DND-41 (cell line): ENCODE data around the gene SOS1.

ENCODE experiments used
- ATAC-seq: fragments of 200-7000 bp; cut with Tn5 transposase; 3 replicates; pipeline ENCODE4 v1.9.1; 2021; ENCODE audit warnings: low read depth; ENCODE audit not compliant: insufficient read depth
- DNase-seq: peaks from one replicate; pipeline ENCODE4 v3.0.0-alpha.2; 2020
- H2AFZ ChIP-seq: 2 replicates; pipeline ENCODE4 v1.6.0; 2012; ENCODE audit warnings: low read depth, low read length
- H3K27ac ChIP-seq: 2 replicates; pipeline ENCODE4 v1.5.1; 2012; ENCODE audit warnings: low read length, inconsistent platforms
- H3K27me3 ChIP-seq: fragments of 200-600 bp; sonication (generic); 2 replicates; pipeline ENCODE4 v1.6.0; 2012; ENCODE audit warnings: low read length, mild to moderate bottlenecking, inconsistent platforms; ENCODE audit not compliant: insufficient read depth, poor library complexity
- H3K36me3 ChIP-seq: 2 replicates; pipeline ENCODE4 v1.5.1; 2012; ENCODE audit warnings: low read length, inconsistent platforms; ENCODE audit not compliant: insufficient read depth
- H3K4me1 ChIP-seq: 2 replicates; pipeline ENCODE4 v1.5.1; 2012; ENCODE audit warnings: mild to moderate bottlenecking, low read length; ENCODE audit not compliant: insufficient read depth
- H3K4me2 ChIP-seq: 2 replicates; pipeline ENCODE4 v1.6.0; 2012; ENCODE audit warnings: mild to moderate bottlenecking, moderate library complexity, low read length, inconsistent platforms; ENCODE audit not compliant: insufficient read depth
- H3K4me3 ChIP-seq, 2 experiments: fragments of 200-600 bp in 1 of 2; shearing (Covaris generic) in 1 of 2; 2 replicates each; pipeline ENCODE4 v1.5.1; 2012 to 2016; ENCODE audit warnings: inconsistent platforms in 2 of 2, low read length in 2 of 2, mild to moderate bottlenecking in 2 of 2, low read depth in 1 of 2, moderate library complexity in 1 of 2
- H3K79me2 ChIP-seq: 2 replicates; pipeline ENCODE4 v1.6.0; 2012; ENCODE audit warnings: low read length, inconsistent platforms; ENCODE audit not compliant: insufficient read depth
- H3K9ac ChIP-seq: 2 replicates; pipeline ENCODE4 v1.6.0; 2012; ENCODE audit warnings: low read depth, mild to moderate bottlenecking, inconsistent platforms, low read length, moderate library complexity
- H3K9me3 ChIP-seq: 2 replicates; pipeline ENCODE4 v1.5.1; 2012; ENCODE audit warnings: low read length, moderate library complexity, mild to moderate bottlenecking, inconsistent platforms; ENCODE audit not compliant: insufficient read depth, severe bottlenecking
- H4K20me1 ChIP-seq: 2 replicates; pipeline ENCODE4 v1.6.0; 2012; ENCODE audit warnings: low read length; ENCODE audit not compliant: insufficient read depth
- EZH2 ChIP-seq: IDR thresholded peaks from 3 replicates; pipeline ENCODE4 v1.6.1; 2012; ENCODE audit warnings: borderline replicate concordance, low read depth, mild to moderate bottlenecking, moderate library complexity, low read length, inconsistent platforms; ENCODE audit not compliant: severe bottlenecking
- TF ChIP-seq, protein P1 (sequence below): IDR thresholded peaks from 2 replicates; pipeline ENCODE4 v1.5.1; 2012; ENCODE audit warnings: borderline replicate concordance, low read length, moderate library complexity, mild to moderate bottlenecking; ENCODE audit not compliant: poor library complexity, severe bottlenecking; ENCODE audit errors: extremely low read depth

Gene SOS1

DNA sequence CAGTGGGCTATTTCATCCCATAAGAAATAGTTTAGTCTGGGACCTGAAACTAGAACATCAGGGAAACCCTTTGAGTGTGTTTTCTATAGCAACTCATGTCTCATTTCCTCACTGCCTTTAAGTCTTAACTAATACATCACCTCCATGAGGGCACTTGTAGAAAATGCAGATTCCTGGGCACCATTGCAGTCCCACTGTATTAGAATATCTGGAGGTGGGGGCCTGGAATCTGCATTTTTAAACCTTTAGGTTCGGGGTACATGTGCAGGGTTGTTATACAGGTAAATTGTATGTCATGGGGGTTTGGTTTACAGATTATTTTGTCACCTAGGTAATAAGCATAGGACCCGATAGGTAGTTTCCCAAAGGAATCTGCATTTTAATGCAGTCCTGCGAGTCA, 143.8 kb downstream of the SOS1 start:
- DNase-seq (no peak), ATAC-seq (no peak)
- H3K27ac ChIP-seq: no peak overlapping the region
- no peaks in the 10 kb centered on the region for H3K4me1 ChIP-seq
- TF ChIP-seq, protein P1, sequence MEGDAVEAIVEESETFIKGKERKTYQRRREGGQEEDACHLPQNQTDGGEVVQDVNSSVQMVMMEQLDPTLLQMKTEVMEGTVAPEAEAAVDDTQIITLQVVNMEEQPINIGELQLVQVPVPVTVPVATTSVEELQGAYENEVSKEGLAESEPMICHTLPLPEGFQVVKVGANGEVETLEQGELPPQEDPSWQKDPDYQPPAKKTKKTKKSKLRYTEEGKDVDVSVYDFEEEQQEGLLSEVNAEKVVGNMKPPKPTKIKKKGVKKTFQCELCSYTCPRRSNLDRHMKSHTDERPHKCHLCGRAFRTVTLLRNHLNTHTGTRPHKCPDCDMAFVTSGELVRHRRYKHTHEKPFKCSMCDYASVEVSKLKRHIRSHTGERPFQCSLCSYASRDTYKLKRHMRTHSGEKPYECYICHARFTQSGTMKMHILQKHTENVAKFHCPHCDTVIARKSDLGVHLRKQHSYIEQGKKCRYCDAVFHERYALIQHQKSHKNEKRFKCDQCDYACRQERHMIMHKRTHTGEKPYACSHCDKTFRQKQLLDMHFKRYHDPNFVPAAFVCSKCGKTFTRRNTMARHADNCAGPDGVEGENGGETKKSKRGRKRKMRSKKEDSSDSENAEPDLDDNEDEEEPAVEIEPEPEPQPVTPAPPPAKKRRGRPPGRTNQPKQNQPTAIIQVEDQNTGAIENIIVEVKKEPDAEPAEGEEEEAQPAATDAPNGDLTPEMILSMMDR: no peak
- no peak for TF ChIP-seq EZH2
- H3K4me2 ChIP-seq: no peak overlapping the region
- no peaks in the 10 kb centered on the region for H4K20me1 ChIP-seq
- no peaks in the 10 kb centered on the region for H3K9me3 ChIP-seq
- H3K4me3 ChIP-seq: no peak overlapping the region
- H2AFZ ChIP-seq: no peak overlapping the region
- no peaks in the 10 kb centered on the region for H3K79me2 ChIP-seq
- H3K36me3 ChIP-seq: no peaks in the 10 kb centered on the region
- H3K9ac ChIP-seq: no peak overlapping the region
- H3K27me3 ChIP-seq: no peaks in the 10 kb centered on the region

DNA sequence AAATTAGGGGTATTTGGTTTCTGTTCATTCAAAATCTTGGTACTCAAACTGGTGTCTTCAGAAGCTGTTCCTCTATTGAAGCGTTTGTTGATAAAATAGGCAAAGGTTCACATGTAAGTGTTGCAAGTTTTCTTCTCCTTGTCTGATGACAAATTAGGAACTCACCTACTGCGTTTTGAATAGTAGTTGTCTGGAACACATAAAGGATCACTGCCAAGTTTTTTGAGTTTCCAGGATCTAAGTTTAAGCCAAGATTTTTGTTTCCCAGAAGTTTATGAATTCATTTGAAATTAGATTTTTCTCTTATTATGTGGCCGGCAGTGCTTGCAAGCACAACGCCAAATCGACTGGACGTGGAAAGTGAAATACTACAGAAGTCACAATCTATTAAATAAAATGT, 145.8 kb downstream of the SOS1 start:
- Histone ChIP-seq H3K9ac (no peak overlapping the region), H4K20me1 (no peaks in the 10 kb centered on the region), H3K27ac (no peak overlapping the region), H3K4me3 (no peak overlapping the region), H3K4me2 (no peak overlapping the region), H3K27me3 (no peaks in the 10 kb centered on the region), H2AFZ (no peak overlapping the region), H3K9me3 (no peaks in the 10 kb centered on the region), H3K4me1 (no peaks in the 10 kb centered on the region), H3K36me3 (no peaks in the 10 kb centered on the region), H3K79me2 (no peaks in the 10 kb centered on the region)
- ATAC-seq (no peak), DNase-seq (no peak)
- TF ChIP-seq, protein P1: no peak
- no peak for TF ChIP-seq EZH2

DNA sequence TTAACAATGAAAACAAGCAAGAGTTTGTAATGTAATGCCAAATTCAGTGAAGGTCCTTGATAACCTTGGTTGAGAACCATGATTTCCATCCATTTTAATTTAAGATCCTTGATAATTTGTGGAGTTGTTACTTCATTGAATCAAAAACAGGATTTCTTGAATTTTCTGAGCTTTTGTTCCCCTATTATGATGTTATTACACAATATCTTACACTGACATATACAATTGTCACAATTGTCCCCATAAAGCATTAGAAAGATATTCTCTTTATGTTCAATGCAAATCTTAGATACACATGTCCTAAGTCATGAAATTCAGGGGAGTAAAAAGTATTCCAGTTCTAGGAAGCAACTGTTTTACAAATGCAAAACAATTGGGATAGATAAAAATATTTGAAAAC, 147.6 kb downstream of the SOS1 start:
- ATAC-seq: no peak
- H3K9ac ChIP-seq: no peak overlapping the region

More for the DNA sequence above, 147.6 kb downstream of the SOS1 start:
- Histone ChIP-seq H3K27ac (no peak overlapping the region), H2AFZ (no peak overlapping the region), H3K79me2 (no peaks in the 10 kb centered on the region), H3K4me3 (no peak overlapping the region), H3K4me2 (no peak overlapping the region), H4K20me1 (no peaks in the 10 kb centered on the region), H3K36me3 (no peaks in the 10 kb centered on the region), H3K27me3 (no peaks in the 10 kb centered on the region), H3K4me1 (no peaks in the 10 kb centered on the region), H3K9me3 (no peaks in the 10 kb centered on the region)
- TF ChIP-seq, protein P1: no peak
- no peak for TF ChIP-seq EZH2
- DNase-seq: no peak
